Neuronal stem cell (in vitro differentiated cells): Measurements from ENCODE around the gene SLC6A1.

Experiments
- DNase-seq: peaks from one replicate; pipeline ENCODE4 v3.0.0-alpha.2; 2013; ENCODE audit warnings: low spot score
- H2AFZ ChIP-seq: one replicate; pipeline ENCODE4 v1.6.1; 2013; ENCODE audit warnings: mild to moderate bottlenecking, low read length, inconsistent platforms
- H2AK5ac ChIP-seq: 2 replicates; pipeline ENCODE4 v1.6.1; 2013; ENCODE audit warnings: low read depth, mild to moderate bottlenecking, inconsistent platforms, low read length, moderate library complexity, mixed read lengths
- H2BK120ac ChIP-seq: 2 replicates; pipeline ENCODE4 v1.6.1; 2013; ENCODE audit warnings: low read depth, mild to moderate bottlenecking, inconsistent platforms, low read length, moderate library complexity, mixed read lengths
- H2BK12ac ChIP-seq: one replicate; pipeline ENCODE4 v1.6.1; 2013; ENCODE audit warnings: low read length, inconsistent platforms
- H2BK15ac ChIP-seq: 2 replicates; pipeline ENCODE4 v1.6.1; 2013; ENCODE audit warnings: mild to moderate bottlenecking, low read length, inconsistent platforms, mixed read lengths
- H2BK5ac ChIP-seq: one replicate; pipeline ENCODE4 v1.6.1; 2013; ENCODE audit warnings: inconsistent platforms, mild to moderate bottlenecking, low read length, moderate library complexity
- H3K14ac ChIP-seq: one replicate; pipeline ENCODE4 v1.6.1; 2013; ENCODE audit warnings: low read length, inconsistent platforms
- H3K18ac ChIP-seq: 2 replicates; pipeline ENCODE4 v1.6.1; 2013; ENCODE audit warnings: low read length, inconsistent platforms
- H3K23ac ChIP-seq: 2 replicates; pipeline ENCODE4 v1.6.1; 2013; ENCODE audit warnings: low read depth, mild to moderate bottlenecking, mixed read lengths, low read length, inconsistent platforms; ENCODE audit not compliant: poor library complexity
- H3K27ac ChIP-seq: replicated peaks from 3 replicates; pipeline ENCODE4 v1.5.1; 2013; ENCODE audit warnings: low read length, inconsistent platforms
- H3K27me3 ChIP-seq, 3 experiments: 2 replicates each; pipeline ENCODE4 v1.6.1; 2013; ENCODE audit warnings: low read length in 3 of 3, mild to moderate bottlenecking in 2 of 3, inconsistent platforms in 1 of 3, low read depth in 1 of 3, mixed read lengths in 1 of 3, moderate library complexity in 1 of 3; ENCODE audit not compliant: control insufficient read depth in 3 of 3, insufficient read depth in 3 of 3
- H3K36me3 ChIP-seq, 2 donors: replicated peaks in 1 of 2; 2 replicates each; pipeline ENCODE4 v1.6.1; 2013; ENCODE audit warnings: low read length in 2 of 2; ENCODE audit not compliant: control insufficient read depth in 2 of 2, insufficient read depth in 2 of 2
- H3K4ac ChIP-seq: 2 replicates; pipeline ENCODE4 v1.6.1; 2013; ENCODE audit warnings: inconsistent platforms, mild to moderate bottlenecking, low read length, moderate library complexity
- H3K4me1 ChIP-seq, 2 donors: 1 replicate in 1 of 2; 2 replicates in 1 of 2; pipeline ENCODE4 v1.6.1; 2013; ENCODE audit warnings: low read length in 2 of 2, low read depth in 1 of 2; ENCODE audit not compliant: control insufficient read depth in 2 of 2, insufficient read depth in 1 of 2
- H3K4me2 ChIP-seq: one replicate; pipeline ENCODE4 v1.6.1; 2013; ENCODE audit warnings: mild to moderate bottlenecking, low read length, inconsistent platforms; ENCODE audit not compliant: insufficient read depth, poor library complexity, severe bottlenecking
- H3K4me3 ChIP-seq, 2 donors: 2 replicates each; pipeline ENCODE4 v1.5.1; 2013; ENCODE audit warnings: low read length in 2 of 2, mild to moderate bottlenecking in 2 of 2, inconsistent platforms in 1 of 2, moderate library complexity in 1 of 2
- H3K79me1 ChIP-seq: one replicate; pipeline ENCODE4 v1.6.1; 2013; ENCODE audit warnings: low read depth, mild to moderate bottlenecking, inconsistent platforms, low read length, moderate library complexity
- H3K9ac ChIP-seq: one replicate; pipeline ENCODE4 v1.6.1; 2013; ENCODE audit warnings: mild to moderate bottlenecking, low read depth, low read length, inconsistent platforms; ENCODE audit not compliant: poor library complexity
- H3K9me3 ChIP-seq, 2 donors: replicated peaks in 1 of 2; 2 replicates each; pipeline versions ENCODE3 to v1.6.1; 2013; ENCODE audit warnings: low read length in 2 of 2, mild to moderate bottlenecking in 2 of 2, inconsistent platforms in 1 of 2, low read depth in 1 of 2, mixed read lengths in 1 of 2, moderate library complexity in 1 of 2; ENCODE audit not compliant: control insufficient read depth in 2 of 2, insufficient read depth in 1 of 2
- H4K8ac ChIP-seq: one replicate; pipeline ENCODE4 v1.6.1; 2013; ENCODE audit warnings: low read depth, mild to moderate bottlenecking, inconsistent platforms, low read length, moderate library complexity
- H4K91ac ChIP-seq: one replicate; pipeline ENCODE4 v1.6.1; 2013; ENCODE audit warnings: low read length, low read depth, mild to moderate bottlenecking, inconsistent platforms; ENCODE audit not compliant: poor library complexity
- WGBS, 2 donors: extraction: QIAGEN DNeasy Blood & Tissue Kit; methylation state at CpG; one replicate each; pipeline ENCODE4 v1.1.7; 2013; ENCODE audit warnings: missing lambda C conversion rate in 2 of 2, mixed read lengths in 1 of 2; ENCODE audit not compliant: insufficient read length in 2 of 2, insufficient replicate concordance in 1 of 2; ENCODE audit errors: extremely low coverage in 2 of 2; 5-methylcytosine and 5-hydroxymethylcytosine counted together

The SLC6A1 gene

DNA sequence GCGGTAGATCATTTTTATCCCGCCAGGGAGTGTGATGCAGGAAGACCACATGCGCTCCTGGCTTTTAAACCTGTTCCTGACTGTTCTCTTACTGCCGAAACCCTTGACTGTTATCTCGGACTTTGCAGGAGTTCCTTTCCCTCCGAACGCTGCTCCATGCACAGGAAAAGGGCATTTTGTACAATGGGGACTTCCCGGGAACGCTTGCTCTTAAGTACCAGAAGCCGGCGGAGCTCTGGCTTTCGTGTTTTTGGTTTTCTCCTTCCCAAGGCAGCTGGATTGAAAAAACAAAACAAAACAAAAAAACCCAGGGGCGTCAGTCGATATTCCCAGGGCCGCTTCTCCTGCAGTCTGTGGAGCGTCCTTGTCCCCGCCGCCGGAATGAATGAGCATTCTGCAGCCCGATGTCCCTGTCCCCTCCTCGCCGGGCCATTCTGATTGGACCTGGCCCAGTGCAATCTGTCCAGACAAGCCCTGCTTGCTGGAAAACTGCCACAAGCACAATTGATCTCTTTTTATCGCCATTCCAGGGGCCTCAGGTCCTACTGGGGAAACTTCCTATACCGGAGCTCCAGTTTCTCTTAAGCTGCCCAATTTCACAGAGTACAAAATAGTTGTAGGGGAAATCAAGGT lies 44.8 kb downstream of the SLC6A1 start:
- peak overlapping the region; percentile 16 for H2AK5ac ChIP-seq
- no peak for DNase-seq
- no CpG with 5 or more reads among the region's 24 CpGs for WGBS, 2 donors

DNA sequence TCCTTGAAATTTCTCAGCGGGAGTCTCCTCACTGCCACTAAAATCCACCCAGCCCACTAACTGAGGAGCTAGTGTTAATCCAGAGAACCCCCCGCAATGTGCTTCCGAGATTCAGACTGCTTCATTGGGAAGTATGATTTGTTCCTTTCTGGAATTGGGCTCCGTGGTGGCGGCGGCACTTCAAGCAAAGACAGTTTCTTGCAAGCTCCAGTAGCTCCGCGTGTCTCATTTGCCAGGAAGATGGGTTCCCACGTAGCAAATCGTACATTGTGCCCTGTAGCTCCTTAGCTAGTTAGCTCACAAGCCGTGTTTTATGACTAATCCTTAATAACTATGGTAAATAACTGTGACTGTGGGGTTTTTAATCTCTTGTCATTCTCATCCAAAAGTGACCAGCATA lies 45.4 kb downstream of the SLC6A1 start:
- no peak overlapping the region for H3K23ac ChIP-seq
- no peak overlapping the region for H3K4me2 ChIP-seq
- H3K79me1 ChIP-seq, result no peaks in the 10 kb centered on the region
- no peak overlapping the region for H3K4ac ChIP-seq
- no peaks in the 10 kb centered on the region for H3K36me3 ChIP-seq
- H2AK5ac ChIP-seq, result no peak overlapping the region
- H3K9me3 ChIP-seq, result no peaks in the 10 kb centered on the region
- H2BK15ac ChIP-seq, result no peak overlapping the region
- H3K14ac ChIP-seq, result no peak overlapping the region
- WGBS, 2 donors, result no CpG with 5 or more reads among the region's 11 CpGs
- H3K4me3 ChIP-seq, result no peak overlapping the region
- no peak overlapping the region for H4K8ac ChIP-seq
- no peak overlapping the region for H2BK12ac ChIP-seq
- DNase-seq, result no peak
- no peak overlapping the region for H3K27ac ChIP-seq
- no peak overlapping the region for H3K18ac ChIP-seq
- H2AFZ ChIP-seq, result no peak overlapping the region
- no peak overlapping the region for H4K91ac ChIP-seq
- H2BK5ac ChIP-seq, result no peak overlapping the region
- no peak overlapping the region for H3K9ac ChIP-seq
- H3K27me3 ChIP-seq, result peaks cover 0 to 4% (median 2%) of the 10 kb centered on the region in 3 experiments
- H3K4me1 ChIP-seq, result no peaks in the 10 kb centered on the region
- no peak overlapping the region for H2BK120ac ChIP-seq

More for the DNA sequence above, 44.8 kb downstream of the SLC6A1 start:
- Histone ChIP-seq H3K36me3 (no peaks in the 10 kb centered on the region), H3K4me3 (no peak overlapping the region), H3K23ac (no peak overlapping the region), H4K91ac (no peak overlapping the region), H2BK15ac (no peak overlapping the region), H3K4ac (no peak overlapping the region), H3K14ac (no peak overlapping the region), H3K9me3 (no peaks in the 10 kb centered on the region), H3K9ac (no peak overlapping the region), H3K79me1 (no peaks in the 10 kb centered on the region), H3K27me3 (peaks cover 0 to 2% (median 2%) of the 10 kb centered on the region in 3 experiments), H3K4me2 (no peak overlapping the region), H2BK5ac (no peak overlapping the region), H3K27ac (no peak overlapping the region), H3K4me1 (no peaks in the 10 kb centered on the region), H3K18ac (no peak overlapping the region), H2BK12ac (no peak overlapping the region), H2BK120ac (no peak overlapping the region), H4K8ac (no peak overlapping the region), H2AFZ (no peak overlapping the region)

DNA sequence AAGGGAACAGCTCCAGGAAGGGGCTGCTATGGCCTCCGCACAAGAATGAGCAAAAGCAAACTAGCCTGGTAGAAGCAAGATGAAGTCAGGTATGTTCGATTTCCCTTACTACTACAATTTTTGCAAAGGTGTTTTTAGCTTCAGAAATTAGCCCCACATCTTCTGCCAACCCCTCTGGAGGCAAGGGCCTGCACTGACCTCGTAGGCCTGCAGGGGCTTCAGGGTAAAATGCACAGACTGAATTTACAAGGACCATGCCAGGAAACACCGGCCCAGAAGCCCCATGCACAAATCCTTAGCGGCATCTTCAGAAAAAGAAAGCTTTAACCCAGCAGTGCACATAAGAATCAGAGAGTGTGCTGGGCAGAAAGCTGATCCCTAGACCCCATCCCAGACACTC lies 53.0 kb downstream of the SLC6A1 start:
- Histone ChIP-seq H3K36me3 (no peaks in the 10 kb centered on the region), H3K18ac (no peak overlapping the region), H3K27me3 (peaks cover 0 to 5% (median 4%) of the 10 kb centered on the region in 3 experiments), H3K4me2 (no peak overlapping the region), H2BK15ac (no peak overlapping the region), H4K91ac (no peak overlapping the region), H3K9me3 (no peaks in the 10 kb centered on the region), H3K4me1 (no peaks in the 10 kb centered on the region), H4K8ac (no peak overlapping the region), H3K79me1 (no peaks in the 10 kb centered on the region), H3K4ac (no peak overlapping the region), H3K27ac (no peak overlapping the region), H2AK5ac (no peak overlapping the region), H3K4me3 (no peak overlapping the region), H3K23ac (no peak overlapping the region), H3K14ac (no peak overlapping the region), H2BK120ac (no peak overlapping the region), H2BK5ac (no peak overlapping the region), H2BK12ac (no peak overlapping the region), H2AFZ (no peak overlapping the region), H3K9ac (no peak overlapping the region)
- no peak for DNase-seq
- WGBS, 2 donors, result no CpG with 5 or more reads among the region's 5 CpGs

DNA sequence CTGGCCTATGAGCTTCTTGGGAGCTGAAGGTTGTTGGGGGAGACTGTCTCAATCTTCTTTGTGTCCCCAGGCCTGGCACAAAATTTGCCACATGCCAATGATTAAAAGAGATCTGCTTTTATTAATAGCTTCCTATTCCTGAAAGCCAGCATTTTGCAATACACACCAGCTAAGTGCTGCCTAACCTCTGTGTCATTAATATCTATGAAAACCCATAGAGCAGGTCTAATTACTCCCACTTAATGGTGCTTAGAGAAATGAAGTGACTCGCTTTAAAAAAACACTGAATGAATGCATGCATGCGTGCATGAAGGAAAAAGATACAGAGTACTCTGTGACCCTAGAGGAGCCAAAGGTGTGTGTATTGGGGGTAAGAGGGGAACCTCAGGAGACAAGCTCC lies 55.0 kb downstream of the SLC6A1 start:
- H4K91ac ChIP-seq, result no peak overlapping the region
- H2BK15ac ChIP-seq, result no peak overlapping the region
- no peaks in the 10 kb centered on the region for H3K36me3 ChIP-seq
- no peak overlapping the region for H2BK120ac ChIP-seq
- no CpG with 5 or more reads among the region's 2 CpGs for WGBS, 2 donors
- H2BK12ac ChIP-seq, result no peak overlapping the region
- peaks cover 0 to 4% (median 2%) of the 10 kb centered on the region in 3 experiments for H3K27me3 ChIP-seq
- no peak overlapping the region for H3K4me2 ChIP-seq
- no peak overlapping the region for H4K8ac ChIP-seq
- H2AFZ ChIP-seq, result no peak overlapping the region
- H3K4ac ChIP-seq, result no peak overlapping the region
- H3K4me3 ChIP-seq, result no peak overlapping the region
- no peak overlapping the region for H3K27ac ChIP-seq
- H2AK5ac ChIP-seq, result no peak overlapping the region
- no peaks in the 10 kb centered on the region for H3K9me3 ChIP-seq
- no peaks in the 10 kb centered on the region for H3K4me1 ChIP-seq
- DNase-seq, result no peak
- H3K23ac ChIP-seq, result no peak overlapping the region
- no peak overlapping the region for H3K14ac ChIP-seq
- H3K9ac ChIP-seq, result no peak overlapping the region
- peak overlapping the region; percentile 27 for H3K18ac ChIP-seq
- no peak overlapping the region for H2BK5ac ChIP-seq
- H3K79me1 ChIP-seq, result no peaks in the 10 kb centered on the region
